Jurkat, Clone E6-1 (cell line): ENCODE measurements around the gene KIF6.

Experiments
- DNase-seq: peaks from one replicate; pipeline ENCODE4 v3.0.0-alpha.2; 2011; ENCODE audit warnings: low read depth, low spot score
- H3K4me3 ChIP-seq: 2 replicates; pipeline ENCODE4 v1.5.1; 2011; ENCODE audit warnings: mild to moderate bottlenecking, low read length, control low read depth, moderate library complexity

Gene KIF6

GRCh38 chr6:39439342-39440038 is 285.7 kb downstream of the KIF6 start:
- no peak for DNase-seq
- no peak overlapping the region for H3K4me3 ChIP-seq

- no peak for DNase-seq
- H3K4me3 ChIP-seq: no peak overlapping the region
Measured at GRCh38 chr6:39433630-39434029, 291.6 kb downstream of the KIF6 start.

GRCh38 chr6:39432330-39433025 is 292.7 kb downstream of the KIF6 start:
- DNase-seq: no peak
- H3K4me3 ChIP-seq: no peak overlapping the region

- peak; percentile 44 for DNase-seq
- peak overlapping the region; percentile 5; the same call in 1 of the 2 replicates for H3K4me3 ChIP-seq
Measured at GRCh38 chr6:39430871-39431523, 294.2 kb downstream of the KIF6 start.

GRCh38 chr6:39430446-39430845 is 294.8 kb downstream of the KIF6 start:
- no peak overlapping the region for H3K4me3 ChIP-seq
- no peak for DNase-seq

GRCh38 chr6:39428816-39429215 is 296.4 kb downstream of the KIF6 start:
- DNase-seq: no peak
- no peak overlapping the region for H3K4me3 ChIP-seq

GRCh38 chr6:39428152-39428551 is 297.1 kb downstream of the KIF6 start:
- DNase-seq: no peak
- no peak overlapping the region for H3K4me3 ChIP-seq

GRCh38 chr6:39426073-39426456 is 299.1 kb downstream of the KIF6 start:
- no peak for DNase-seq
- H3K4me3 ChIP-seq: no peak overlapping the region

- no peak overlapping the region for H3K4me3 ChIP-seq
- no peak for DNase-seq
Measured at GRCh38 chr6:39425346-39426072, 299.7 kb downstream of the KIF6 start.

GRCh38 chr6:39424831-39425230 is 300.4 kb downstream of the KIF6 start:
- H3K4me3 ChIP-seq: no peak overlapping the region
- DNase-seq: no peak

- no peak overlapping the region for H3K4me3 ChIP-seq
- DNase-seq: no peak
Measured at GRCh38 chr6:39422238-39422637, 303.0 kb downstream of the KIF6 start.

- H3K4me3 ChIP-seq: no peak overlapping the region
- DNase-seq: no peak
Measured at GRCh38 chr6:39421383-39422225, 303.6 kb downstream of the KIF6 start.

GRCh38 chr6:39420300-39421265 is 304.6 kb downstream of the KIF6 start:
- H3K4me3 ChIP-seq: no peak overlapping the region
- no peak for DNase-seq

- H3K4me3 ChIP-seq: no peak overlapping the region
- DNase-seq: no peak
Measured at GRCh38 chr6:39419607-39420006, 305.6 kb downstream of the KIF6 start.

GRCh38 chr6:39417440-39417839 is 307.8 kb downstream of the KIF6 start:
- DNase-seq: peak; percentile 50
- H3K4me3 ChIP-seq: no peak overlapping the region

GRCh38 chr6:39416728-39417127 is 308.5 kb downstream of the KIF6 start:
- H3K4me3 ChIP-seq: no peak overlapping the region
- no peak for DNase-seq

- no peak for DNase-seq
- no peak overlapping the region for H3K4me3 ChIP-seq
Measured at GRCh38 chr6:39416026-39416425, 309.2 kb downstream of the KIF6 start.

GRCh38 chr6:39415482-39415881 is 309.7 kb downstream of the KIF6 start:
- no peak for DNase-seq
- H3K4me3 ChIP-seq: no peak overlapping the region
